Inflammatory macrophage (primary cell): ENCODE results near the gene CDYL2.
"Not testable (repeated sequence)": the region's sequence is repeated elsewhere in the genome, so short reads cannot be mapped to it uniquely, and the experiment has no call there.

Experiments
- DNase-seq, 2 donors: peaks; one replicate each; pipeline ENCODE4 v3.0.0-alpha.2; 2020 to 2022

Gene CDYL2

DNA sequence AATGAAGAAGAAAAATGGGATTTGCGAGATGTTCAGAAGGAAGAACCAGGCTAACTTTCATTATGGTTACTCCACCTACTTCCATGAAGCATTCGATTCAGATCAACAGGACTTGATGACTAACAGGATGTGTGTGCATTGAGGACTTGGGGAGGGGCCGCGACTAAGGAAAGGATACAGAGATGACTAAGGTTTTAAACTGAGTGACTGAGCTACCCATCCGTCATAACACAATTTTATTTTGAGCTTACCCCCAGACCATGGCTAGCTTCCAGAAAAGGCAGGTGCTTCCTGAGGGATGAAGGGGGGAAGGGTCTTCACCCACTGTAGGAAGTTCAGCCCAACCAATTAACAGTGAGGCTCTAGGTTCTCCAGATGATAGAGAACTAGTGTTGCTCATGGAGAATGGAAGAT, 2.5 kb upstream of the CDYL2 start:
- DNase-seq: peak; percentile 8 to 33

- no peak for DNase-seq
Measured at GRCh38 chr16:80806289-80806688, 1.9 kb upstream of the CDYL2 start.

DNA sequence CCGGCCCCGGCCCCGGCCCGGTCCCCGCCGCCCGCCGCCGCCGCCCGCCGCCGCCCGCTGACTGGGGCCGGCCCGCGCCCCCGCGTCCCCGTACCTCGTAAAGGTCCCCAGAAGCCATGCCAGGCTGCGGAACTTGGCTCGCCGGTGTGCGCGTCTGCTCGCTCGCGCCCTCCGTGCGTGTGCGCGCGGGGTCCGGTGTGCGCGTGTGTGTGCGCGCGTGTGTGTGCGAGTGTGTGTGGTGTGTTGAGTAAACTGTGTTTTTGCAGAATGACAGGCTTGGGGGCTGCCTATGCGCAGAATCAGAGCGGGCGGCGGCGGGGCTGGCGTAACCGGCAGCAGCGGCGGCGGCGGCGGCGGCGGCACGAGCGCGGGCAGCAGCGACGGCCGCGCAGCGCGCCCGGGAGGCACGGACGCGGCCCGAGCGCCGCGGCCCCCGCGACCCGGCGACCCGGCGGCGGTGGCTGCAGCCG, 307 bp downstream of the CDYL2 start:
- DNase-seq: peak; percentile 64 to 70

- DNase-seq: peak; percentile 24 to 36
Measured at GRCh38 chr16:80803339-80804055, 901 bp downstream of the CDYL2 start.

GRCh38 chr16:80802902-80803301, 1.5 kb downstream of the CDYL2 start:
- DNase-seq: no peak

- no peak for DNase-seq
Measured at GRCh38 chr16:80802138-80802537, 2.3 kb downstream of the CDYL2 start.

DNA sequence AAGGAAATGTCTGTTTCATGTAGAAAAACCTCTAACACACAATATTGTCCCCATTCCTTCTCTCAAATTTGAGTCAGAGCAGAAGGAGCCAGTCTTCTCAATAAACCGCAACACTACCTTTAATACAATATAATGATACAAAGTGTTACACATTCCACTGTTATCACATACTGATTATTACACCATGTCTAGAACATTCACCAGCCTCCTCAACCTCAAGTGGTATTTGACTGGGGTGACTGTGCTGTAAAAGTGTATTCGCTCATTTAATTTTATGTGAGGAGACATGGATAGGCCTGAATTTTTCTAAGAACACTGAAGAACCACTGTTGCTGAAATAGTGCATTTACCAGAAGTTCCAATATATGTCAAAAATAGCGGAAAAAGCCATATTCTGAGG, 10.3 kb downstream of the CDYL2 start:
- no peak for DNase-seq

GRCh38 chr16:80792031-80792430, 12.4 kb downstream of the CDYL2 start:
- no peak for DNase-seq

DNA sequence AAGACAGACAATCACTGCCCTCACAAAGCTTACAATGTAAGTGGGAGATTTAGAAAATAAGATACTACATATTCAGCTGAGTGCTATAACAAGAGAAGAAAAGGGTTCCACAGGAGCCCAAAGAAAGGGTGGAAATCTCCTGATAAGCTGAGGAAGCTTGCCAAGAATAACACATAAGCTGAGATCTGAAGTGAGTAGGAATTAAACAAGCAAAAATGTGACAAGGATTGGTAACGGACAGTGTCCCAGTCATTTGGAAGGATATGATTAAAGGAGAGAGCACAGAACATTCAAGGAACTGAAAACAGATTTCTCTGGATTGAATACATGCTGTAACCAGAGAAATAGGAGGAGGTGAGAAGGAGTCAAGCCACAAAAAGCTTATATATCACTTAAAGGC, 13.0 kb downstream of the CDYL2 start:
- DNase-seq: no peak

DNA sequence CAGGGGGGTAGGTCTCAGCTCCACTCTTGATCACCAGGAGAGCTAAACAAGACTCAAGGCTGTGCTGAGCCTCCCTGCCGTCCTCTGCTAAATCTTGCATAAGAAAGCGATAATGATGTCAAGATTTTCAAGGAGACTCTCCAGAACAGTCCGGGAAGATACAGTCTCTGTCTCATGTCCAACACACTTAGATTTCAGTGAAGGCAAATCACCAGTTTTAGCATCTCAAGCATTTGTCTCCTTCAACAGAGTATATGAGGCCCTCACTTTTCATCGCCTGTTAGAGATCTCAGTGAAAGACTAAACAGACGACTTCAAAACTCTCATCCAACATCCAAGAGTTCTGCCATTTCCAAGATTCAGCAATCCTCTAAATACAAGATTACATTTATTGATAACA, 13.6 kb downstream of the CDYL2 start:
- no peak for DNase-seq

DNA sequence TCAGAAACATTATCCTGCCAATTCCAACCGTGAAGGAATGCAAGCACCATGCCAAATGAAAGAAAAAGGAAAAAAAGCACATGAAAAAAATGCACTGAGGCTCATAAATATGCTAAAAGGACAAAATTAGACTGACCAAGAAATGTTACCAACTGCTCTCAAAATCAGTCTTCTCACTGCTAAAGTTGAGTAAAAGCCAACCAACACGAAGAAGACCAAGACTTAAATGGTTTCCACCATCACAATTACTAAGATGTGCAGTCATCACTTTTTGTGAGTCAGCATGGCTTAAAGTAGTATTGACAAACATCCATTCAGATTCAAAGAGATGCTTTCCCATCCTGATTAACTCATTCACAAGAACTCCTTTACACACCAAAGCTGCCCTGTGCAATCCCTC, 16.4 kb downstream of the CDYL2 start:
- no peak for DNase-seq

- DNase-seq: not testable (repeated sequence)
Measured at GRCh38 chr16:80786561-80786960, 17.8 kb downstream of the CDYL2 start.

- no peak for DNase-seq
Measured at GRCh38 chr16:80784951-80785350, 19.4 kb downstream of the CDYL2 start.

- no peak for DNase-seq
Measured at GRCh38 chr16:80778703-80779102, 25.7 kb downstream of the CDYL2 start.

DNA sequence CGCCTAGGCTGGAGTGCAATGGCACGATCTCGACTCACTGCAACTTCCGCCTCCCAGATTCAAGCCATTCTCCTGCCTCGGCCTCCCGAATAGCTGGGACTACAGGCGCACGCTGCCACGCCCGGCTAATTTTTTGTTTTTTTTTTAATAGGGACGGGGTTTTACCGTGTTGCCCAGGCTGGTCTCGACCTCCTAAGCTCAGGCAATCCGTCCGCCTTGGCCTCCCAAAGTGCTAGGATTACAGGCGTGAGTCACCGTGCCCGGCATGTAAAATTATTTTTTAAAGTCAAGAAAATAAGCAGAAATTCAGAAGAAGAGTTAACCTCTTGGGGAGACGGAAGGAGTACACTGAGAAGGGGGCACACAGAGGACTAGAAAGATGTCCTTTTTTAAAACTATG, 27.5 kb downstream of the CDYL2 start:
- no peak for DNase-seq

- no peak for DNase-seq
Measured at GRCh38 chr16:80775450-80775849, 28.9 kb downstream of the CDYL2 start.

- no peak for DNase-seq
Measured at GRCh38 chr16:80766798-80767197, 37.6 kb downstream of the CDYL2 start.

DNA sequence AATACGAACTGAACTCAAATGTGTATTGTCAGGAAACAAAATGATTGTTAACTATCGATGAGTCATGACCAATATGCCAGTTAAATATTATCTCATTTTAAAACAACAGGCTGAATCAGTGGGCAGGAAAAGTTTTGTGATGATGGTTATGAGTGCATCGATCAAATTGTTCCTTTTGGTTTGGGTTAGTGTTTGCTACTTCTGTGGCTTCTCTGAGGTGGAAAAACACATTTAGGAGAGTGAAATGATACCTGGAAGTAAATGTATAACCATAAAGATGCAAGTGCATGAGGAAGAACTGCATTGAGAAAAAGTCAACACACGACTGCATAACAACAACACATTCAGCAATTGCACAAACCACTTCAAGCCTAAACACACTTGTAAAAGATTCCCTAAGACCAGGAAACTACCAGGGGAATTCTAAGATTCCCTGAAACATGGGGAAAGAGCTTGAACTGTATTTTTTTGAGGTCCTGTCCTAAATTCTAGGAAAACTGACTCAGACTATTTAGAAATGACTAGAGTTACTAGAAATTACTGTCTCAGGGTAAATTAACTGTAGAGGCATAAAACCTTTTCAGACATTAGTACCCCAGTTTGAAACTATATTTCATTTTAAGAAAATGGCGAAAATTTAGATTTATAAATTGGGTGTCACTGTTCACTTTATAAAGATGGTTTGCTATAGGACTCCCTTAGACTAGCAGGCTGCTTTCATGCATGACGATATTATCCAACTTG, 44.8 kb downstream of the CDYL2 start:
- DNase-seq: no peak

DNA sequence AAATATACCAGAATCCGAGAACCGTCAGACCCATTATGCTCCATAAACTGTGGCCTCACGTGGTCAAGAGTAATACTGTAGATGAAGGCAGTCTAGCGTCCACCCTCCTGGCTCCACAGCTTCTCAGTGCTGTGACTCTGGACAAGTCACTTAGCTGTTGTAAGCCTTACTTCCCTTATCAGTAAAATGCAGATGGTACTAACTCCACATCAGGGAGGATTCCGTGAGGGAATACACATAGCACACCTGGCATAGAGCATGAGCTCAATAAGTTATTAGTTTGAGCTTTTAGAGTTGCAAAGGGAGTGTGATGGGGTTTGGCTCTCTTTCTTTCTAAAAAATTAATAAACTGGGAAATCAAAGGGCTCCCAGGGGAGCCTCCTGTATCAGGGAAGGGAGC, 49.9 kb downstream of the CDYL2 start:
- DNase-seq: no peak

GRCh38 chr16:80752541-80752940, 51.9 kb downstream of the CDYL2 start:
- DNase-seq: no peak

DNA sequence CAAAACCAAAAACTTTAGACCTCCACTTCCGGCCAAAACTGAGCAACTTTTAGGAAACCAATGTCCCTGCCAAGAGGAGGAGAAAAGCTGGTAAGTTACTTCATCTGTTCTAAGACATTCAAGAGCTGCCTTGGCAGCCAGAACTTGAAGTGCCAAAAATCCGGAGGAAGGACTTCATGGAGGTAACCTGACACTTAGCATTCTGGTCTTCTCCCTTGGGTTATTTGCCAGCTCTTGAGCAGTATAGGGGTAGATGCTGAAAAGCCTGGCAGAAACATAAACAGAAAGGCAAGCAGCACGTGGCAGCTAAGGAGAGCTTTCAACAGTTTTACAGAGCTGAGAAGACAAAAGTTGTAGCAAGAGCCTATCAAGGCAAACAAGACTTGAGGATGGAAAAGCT, 53.2 kb downstream of the CDYL2 start:
- no peak for DNase-seq

DNA sequence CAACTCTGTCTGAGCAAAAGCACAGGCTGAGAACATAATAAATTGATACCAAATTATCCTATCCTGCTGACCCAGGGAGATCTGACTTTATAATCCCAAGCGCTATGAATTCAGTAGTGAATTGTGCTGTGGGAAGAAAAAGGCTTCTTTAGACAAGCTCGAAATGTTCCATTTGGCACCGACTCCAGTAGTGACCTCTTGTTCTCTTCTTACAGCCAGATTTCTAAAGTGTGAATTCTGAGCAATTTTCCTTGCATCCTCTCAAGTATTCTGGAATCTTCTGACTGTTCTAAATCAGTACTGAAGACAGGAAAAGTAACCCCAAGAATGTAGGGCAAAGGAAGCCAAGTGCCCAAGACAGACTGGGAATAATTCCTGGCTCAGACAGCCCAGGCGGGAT, 58.2 kb downstream of the CDYL2 start:
- DNase-seq: no peak

DNA sequence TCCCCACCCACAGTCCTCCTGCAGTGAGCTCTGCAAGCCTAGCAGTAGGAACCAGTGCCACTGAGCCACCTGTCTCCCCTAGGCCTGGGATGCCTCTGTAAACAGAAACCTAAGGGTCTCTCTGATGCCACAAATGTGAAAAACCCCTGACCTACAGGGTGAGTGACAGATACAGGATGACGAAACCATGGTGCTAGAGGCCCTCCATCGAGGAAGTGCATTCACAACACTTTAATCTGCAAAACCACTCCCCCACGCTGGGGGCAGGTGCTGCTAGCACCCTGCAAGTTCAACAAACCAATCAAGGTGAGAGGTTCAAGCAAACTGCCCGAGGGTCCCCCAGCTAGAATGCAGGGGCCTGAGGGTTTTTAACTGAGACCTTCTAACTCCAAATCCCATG, 59.5 kb downstream of the CDYL2 start:
- peak in 1 of 2 donors; percentile 17 for DNase-seq

DNA sequence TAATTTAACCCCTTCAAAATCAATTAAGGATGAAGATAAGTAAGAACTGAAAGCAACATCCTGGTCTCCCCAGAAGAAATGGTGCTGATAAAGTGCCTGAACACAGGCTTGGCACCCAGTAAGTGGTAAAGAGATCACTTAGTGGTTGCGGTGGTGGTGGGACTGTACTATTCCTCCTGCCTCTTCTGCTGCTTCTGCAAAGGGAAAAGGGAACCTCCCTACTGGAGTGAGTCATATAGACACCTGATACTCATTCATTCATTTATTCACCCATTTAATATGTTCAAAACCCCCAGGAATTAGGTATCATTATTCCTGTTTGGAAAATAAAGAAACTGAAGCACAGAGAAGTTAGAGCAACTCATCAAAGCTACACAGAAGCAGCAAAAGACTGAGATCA, 60.6 kb downstream of the CDYL2 start:
- no peak for DNase-seq
